Measurements from ENCODE around the gene LAPTM5.

The LAPTM5 gene

DNA sequence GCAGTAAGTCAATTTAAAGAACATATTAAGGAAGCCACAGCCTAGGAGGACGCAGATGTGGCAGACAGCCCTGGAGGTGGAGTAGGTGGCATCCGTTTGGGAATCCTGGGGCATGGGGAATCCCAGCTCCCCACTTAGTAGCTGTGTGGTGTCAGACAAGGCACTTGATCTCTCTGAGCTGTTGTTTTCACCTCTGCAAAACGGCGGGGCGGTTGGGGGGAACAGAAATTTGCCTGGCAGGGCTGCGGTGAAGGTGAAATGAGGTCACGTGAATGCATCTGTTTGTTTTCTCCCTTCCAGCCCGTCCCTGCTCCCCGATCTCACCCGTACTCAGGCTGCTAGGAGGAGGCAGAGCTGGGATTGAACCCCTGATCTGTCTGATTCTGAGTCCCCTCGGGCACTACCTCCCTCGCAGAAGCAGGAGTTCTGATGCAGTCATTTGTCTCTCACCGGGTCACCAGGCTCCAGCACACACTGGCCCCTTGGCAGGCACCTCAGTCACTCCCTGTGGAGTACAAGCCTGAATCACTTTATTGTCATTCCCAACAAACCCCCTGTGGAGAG lies 2.2 kb upstream of the LAPTM5 start:
- Histone ChIP-seq H3K9ac (ENCODE audit: low read length) (no peak overlapping the region), H3K4me3 (ENCODE audit: low read length) (no peak overlapping the region), H3K27me3 (replicated peaks; ENCODE audit: control insufficient read depth, insufficient read depth, low read length) (no peaks in the 10 kb centered on the region), H3K4me1 (ENCODE audit: control insufficient read depth, insufficient read depth, low read length) (peaks cover 29% of the 10 kb centered on the region), H3K36me3 (ENCODE audit: control insufficient read depth, insufficient read depth, low read length, severe bottlenecking) (no peaks in the 10 kb centered on the region), H3K9me3 (ENCODE audit: control insufficient read depth, low read length) (no peaks in the 10 kb centered on the region)
- DNase-seq (ENCODE audit: low read depth): no peak

DNA sequence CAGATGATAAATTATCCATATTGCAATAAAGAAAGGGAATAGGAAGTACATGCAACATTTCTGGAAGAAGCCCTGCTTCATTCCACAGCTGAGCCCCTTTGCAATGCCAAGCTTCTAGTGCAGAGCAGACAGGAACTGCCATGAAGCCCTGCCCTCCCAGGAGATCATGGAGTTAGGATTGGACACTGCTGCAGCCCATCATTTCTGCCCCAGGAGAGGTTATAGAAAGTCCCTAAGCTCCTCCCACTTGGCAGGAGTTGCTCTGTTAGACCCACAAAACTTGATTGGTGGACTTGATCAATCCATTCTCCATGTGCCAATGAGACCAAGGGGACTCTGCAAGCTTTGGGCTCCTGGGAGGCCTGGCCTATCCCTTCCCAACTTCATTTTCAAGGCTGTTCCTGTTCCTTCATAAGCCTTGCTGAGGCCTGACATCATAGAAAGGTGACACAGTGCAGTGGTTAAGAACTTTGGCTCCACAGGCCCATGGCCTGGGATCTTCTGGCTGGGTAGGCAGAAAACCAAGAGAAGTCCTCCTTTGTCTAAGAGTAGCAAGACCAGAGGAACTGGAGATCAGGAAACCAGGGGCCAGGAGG lies 1.3 kb upstream of the LAPTM5 start:
- no peak for DNase-seq (ENCODE audit: low read depth)
- peaks cover 29% of the 10 kb centered on the region for H3K4me1 ChIP-seq (ENCODE audit: control insufficient read depth, insufficient read depth, low read length)
- no peaks in the 10 kb centered on the region for H3K27me3 ChIP-seq (replicated peaks; ENCODE audit: control insufficient read depth, insufficient read depth, low read length)

DNA sequence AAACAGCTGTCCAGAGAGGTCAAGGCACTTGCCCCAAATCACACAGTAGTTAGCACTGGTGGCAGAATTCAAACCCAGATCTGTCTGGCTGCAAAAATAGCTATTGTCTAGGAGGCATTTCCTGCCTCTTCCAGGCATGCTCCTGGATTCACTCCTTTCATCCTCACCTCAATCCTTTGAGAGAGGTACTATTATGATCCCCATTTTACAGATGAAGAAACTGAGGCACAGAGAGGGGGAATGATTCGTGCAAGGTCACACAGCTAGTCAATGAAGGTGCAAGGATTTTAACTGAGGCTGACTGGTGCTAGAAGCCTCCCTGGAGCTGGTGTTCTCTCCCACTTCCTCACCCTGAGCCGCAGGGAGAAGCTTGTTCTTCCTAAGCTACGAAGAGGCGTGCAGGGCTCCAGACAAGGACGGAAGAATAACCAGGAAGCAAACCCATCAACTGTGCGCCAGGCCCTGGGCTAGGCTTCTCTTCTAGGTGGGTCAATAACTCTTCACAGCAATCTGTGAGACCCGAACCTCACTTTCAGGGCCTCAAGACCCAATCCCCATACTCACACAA lies 631 bp upstream of the LAPTM5 start:
- no peak for DNase-seq (ENCODE audit: low read depth)
- Histone ChIP-seq H3K36me3 (ENCODE audit: control insufficient read depth, insufficient read depth, low read length, severe bottlenecking) (no peaks in the 10 kb centered on the region), H3K4me3 (ENCODE audit: low read length) (no peak overlapping the region), H3K27me3 (replicated peaks; ENCODE audit: control insufficient read depth, insufficient read depth, low read length) (no peaks in the 10 kb centered on the region), H3K9me3 (ENCODE audit: control insufficient read depth, low read length) (no peaks in the 10 kb centered on the region), H3K4me1 (ENCODE audit: control insufficient read depth, insufficient read depth, low read length) (peaks cover 29% of the 10 kb centered on the region), H3K9ac (ENCODE audit: low read length) (no peak overlapping the region)

More for the DNA sequence above, 1.3 kb upstream of the LAPTM5 start:
- Histone ChIP-seq H3K4me3 (ENCODE audit: low read length) (no peak overlapping the region), H3K9ac (ENCODE audit: low read length) (no peak overlapping the region), H3K36me3 (ENCODE audit: control insufficient read depth, insufficient read depth, low read length, severe bottlenecking) (no peaks in the 10 kb centered on the region), H3K9me3 (ENCODE audit: control insufficient read depth, low read length) (no peaks in the 10 kb centered on the region)

DNA sequence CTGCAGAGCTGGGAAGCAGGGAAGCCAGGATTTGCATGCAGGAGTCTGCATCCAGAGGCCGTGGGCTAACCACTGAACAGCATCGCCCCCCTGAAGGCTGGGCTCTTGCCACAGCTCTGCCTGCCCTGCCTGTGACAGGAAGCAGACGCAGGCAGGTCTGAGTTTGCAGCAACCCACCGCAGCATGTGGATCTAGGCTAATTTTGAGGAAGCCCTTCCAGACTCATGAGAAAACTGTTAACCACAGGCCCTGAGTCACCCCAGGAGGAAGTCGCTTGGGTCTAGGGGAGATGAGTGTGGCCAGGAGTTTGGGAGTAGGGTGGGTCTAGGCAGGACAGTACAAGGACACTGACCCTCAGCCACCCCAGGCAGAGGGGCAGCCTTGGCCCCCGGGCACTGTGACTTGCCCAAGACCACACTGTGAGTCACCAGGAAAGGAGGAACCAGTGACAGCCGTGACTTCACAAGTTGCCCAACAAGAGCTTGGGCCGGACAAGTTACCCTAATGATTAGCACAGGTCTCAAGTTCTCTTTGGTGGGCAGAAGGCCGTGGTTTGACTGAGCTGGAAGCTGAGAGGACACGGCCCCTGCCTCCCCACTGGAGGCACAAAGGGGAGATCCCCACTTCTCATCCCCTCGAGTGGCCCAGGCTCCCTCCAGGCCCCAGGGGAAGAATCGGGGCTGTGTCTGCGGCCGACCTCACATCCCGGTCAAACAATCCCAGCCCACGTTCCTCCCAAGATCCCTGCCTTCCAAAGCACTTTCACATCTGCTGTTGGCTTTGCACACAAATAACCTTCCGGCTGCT lies 826 bp downstream of the LAPTM5 start:
- Histone ChIP-seq H3K27me3 (replicated peaks; ENCODE audit: control insufficient read depth, insufficient read depth, low read length) (peaks cover 7% of the 10 kb centered on the region), H3K36me3 (ENCODE audit: control insufficient read depth, insufficient read depth, low read length, severe bottlenecking) (no peaks in the 10 kb centered on the region), H3K4me1 (ENCODE audit: control insufficient read depth, insufficient read depth, low read length) (peaks cover 26% of the 10 kb centered on the region), H3K4me3 (ENCODE audit: low read length) (peak overlapping the region; percentile 2), H3K9ac (ENCODE audit: low read length) (no peak overlapping the region), H3K9me3 (ENCODE audit: control insufficient read depth, low read length) (no peaks in the 10 kb centered on the region)
- DNase-seq (ENCODE audit: low read depth): peak; percentile 73

DNA sequence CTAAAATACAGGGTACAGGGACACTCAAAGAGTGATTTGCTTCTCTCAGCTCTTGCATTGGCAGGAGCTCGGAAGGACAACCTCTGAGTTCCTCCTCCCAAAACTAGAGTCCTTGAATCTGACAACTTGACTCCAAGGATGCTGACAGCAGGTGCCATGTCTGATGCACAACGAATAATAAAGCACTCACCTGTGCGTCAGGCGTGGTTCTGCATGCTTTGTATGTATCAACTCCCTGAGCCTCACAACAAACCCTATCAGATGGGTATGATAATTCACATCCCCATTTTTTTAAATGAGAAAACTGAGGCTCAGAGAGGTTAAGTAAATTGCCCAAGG lies 1.4 kb downstream of the LAPTM5 start:
- DNase-seq (ENCODE audit: low read depth): no peak
- Histone ChIP-seq H3K4me1 (ENCODE audit: control insufficient read depth, insufficient read depth, low read length) (peaks cover 20% of the 10 kb centered on the region), H3K9ac (ENCODE audit: low read length) (no peak overlapping the region), H3K9me3 (ENCODE audit: control insufficient read depth, low read length) (no peaks in the 10 kb centered on the region), H3K4me3 (ENCODE audit: low read length) (no peak overlapping the region), H3K36me3 (ENCODE audit: control insufficient read depth, insufficient read depth, low read length, severe bottlenecking) (no peaks in the 10 kb centered on the region), H3K27me3 (replicated peaks; ENCODE audit: control insufficient read depth, insufficient read depth, low read length) (peaks cover 9% of the 10 kb centered on the region)

DNA sequence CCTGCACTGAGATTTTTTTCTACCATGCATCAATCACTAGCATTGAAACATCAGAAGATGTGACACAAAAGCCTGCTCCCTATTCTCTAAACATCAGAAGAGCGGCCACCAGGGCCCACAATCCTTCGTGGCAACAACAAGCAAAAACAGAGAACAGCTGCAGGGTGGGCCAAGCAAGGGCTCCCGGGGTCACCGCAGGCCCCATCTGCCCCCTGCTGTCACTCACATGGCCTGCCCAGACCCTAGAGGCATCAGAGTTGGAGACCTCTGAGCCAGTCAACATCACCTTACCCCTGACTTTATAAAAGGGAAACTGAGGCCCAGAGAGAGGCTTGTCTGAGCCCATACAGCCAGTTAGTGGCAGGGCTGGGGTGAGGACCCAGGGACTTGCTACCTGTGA lies 1.8 kb downstream of the LAPTM5 start:
- H3K9ac ChIP-seq (ENCODE audit: low read length): no peak overlapping the region
- DNase-seq (ENCODE audit: low read depth): no peak

DNA sequence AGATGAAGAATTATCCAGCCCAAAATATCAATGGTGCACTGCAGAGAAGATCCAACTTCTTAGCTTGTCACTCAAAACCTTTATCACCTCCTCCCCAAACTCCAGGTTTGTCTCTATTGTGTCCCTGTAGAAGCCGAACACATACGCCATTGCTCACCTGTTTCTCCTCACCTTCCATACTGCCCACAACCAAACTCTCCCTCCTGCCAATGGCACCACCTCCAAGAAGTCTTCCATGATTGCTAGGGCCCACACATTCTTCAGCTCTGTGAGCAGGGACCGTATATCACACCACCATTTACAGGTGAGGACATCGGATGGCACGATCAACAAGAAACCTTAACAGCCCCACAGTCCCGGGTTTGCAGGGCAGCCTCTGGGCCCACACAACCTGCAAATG lies 2.2 kb downstream of the LAPTM5 start:
- no peak for DNase-seq (ENCODE audit: low read depth)
- peaks cover 10% of the 10 kb centered on the region for H3K27me3 ChIP-seq (replicated peaks; ENCODE audit: control insufficient read depth, insufficient read depth, low read length)
- no peak overlapping the region for H3K9ac ChIP-seq (ENCODE audit: low read length)
- no peaks in the 10 kb centered on the region for H3K9me3 ChIP-seq (ENCODE audit: control insufficient read depth, low read length)
- H3K36me3 ChIP-seq (ENCODE audit: control insufficient read depth, insufficient read depth, low read length, severe bottlenecking): no peaks in the 10 kb centered on the region
- no peak overlapping the region for H3K4me3 ChIP-seq (ENCODE audit: low read length)
- peaks cover 19% of the 10 kb centered on the region for H3K4me1 ChIP-seq (ENCODE audit: control insufficient read depth, insufficient read depth, low read length)

More for the DNA sequence above, 1.8 kb downstream of the LAPTM5 start:
- Histone ChIP-seq H3K4me3 (ENCODE audit: low read length) (no peak overlapping the region), H3K27me3 (replicated peaks; ENCODE audit: control insufficient read depth, insufficient read depth, low read length) (peaks cover 9% of the 10 kb centered on the region), H3K9me3 (ENCODE audit: control insufficient read depth, low read length) (no peaks in the 10 kb centered on the region), H3K4me1 (ENCODE audit: control insufficient read depth, insufficient read depth, low read length) (peaks cover 19% of the 10 kb centered on the region), H3K36me3 (ENCODE audit: control insufficient read depth, insufficient read depth, low read length, severe bottlenecking) (no peaks in the 10 kb centered on the region)

DNA sequence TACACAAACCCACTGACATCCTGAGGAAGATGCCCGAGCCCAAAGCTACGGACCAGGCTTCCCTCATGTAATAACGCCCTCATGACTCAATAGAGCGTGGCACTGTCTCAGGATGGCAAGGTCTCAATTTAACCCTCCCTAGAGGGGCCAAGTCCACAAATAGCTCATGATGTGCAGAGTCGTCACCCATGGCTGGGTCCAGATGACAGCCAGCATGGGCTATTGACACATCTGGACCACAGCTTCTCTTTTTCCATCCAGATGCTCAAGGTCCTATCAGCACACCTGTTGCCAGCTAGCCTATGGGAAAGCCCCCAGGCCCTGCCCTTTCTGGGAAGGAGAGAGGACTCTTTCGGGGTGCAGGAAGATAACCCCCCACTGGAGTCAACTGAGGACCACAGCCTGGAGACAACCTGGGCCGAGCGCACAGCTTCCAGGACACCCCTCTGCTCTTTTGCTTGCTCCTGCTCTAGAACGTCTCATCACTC lies 2.8 kb downstream of the LAPTM5 start:
- peaks cover 19% of the 10 kb centered on the region for H3K4me1 ChIP-seq (ENCODE audit: control insufficient read depth, insufficient read depth, low read length)
- H3K9me3 ChIP-seq (ENCODE audit: control insufficient read depth, low read length): no peaks in the 10 kb centered on the region
- DNase-seq (ENCODE audit: low read depth): no peak
- H3K36me3 ChIP-seq (ENCODE audit: control insufficient read depth, insufficient read depth, low read length, severe bottlenecking): no peaks in the 10 kb centered on the region
- no peak overlapping the region for H3K4me3 ChIP-seq (ENCODE audit: low read length)
- H3K27me3 ChIP-seq (replicated peaks; ENCODE audit: control insufficient read depth, insufficient read depth, low read length): peaks cover 13% of the 10 kb centered on the region
- H3K9ac ChIP-seq (ENCODE audit: low read length): no peak overlapping the region

DNA sequence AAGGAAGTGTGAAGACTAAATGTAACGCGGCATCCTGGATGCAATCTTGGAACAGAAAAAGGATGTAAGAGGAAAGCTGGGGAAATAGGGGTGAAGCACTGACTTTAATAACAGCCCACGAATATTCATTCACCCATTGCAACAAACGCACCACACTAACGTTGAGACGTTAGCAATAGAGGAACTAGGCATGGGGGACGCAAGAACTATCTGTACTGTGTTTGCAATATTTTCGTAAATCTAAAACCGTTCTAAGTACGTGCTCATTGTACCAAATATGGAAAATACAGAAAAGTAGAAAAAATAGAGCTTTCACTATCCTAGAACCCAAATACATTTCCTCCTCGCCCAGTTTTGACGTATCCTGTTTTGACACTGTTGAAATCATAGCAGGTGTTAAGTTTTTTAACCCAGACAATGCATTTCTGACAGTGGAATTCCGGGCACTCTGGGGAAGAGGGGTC lies 3.9 kb downstream of the LAPTM5 start:
- DNase-seq (ENCODE audit: low read depth): no peak
- Histone ChIP-seq H3K4me1 (ENCODE audit: control insufficient read depth, insufficient read depth, low read length) (peaks cover 19% of the 10 kb centered on the region), H3K9me3 (ENCODE audit: control insufficient read depth, low read length) (no peaks in the 10 kb centered on the region), H3K36me3 (ENCODE audit: control insufficient read depth, insufficient read depth, low read length, severe bottlenecking) (no peaks in the 10 kb centered on the region), H3K4me3 (ENCODE audit: low read length) (no peak overlapping the region), H3K27me3 (replicated peaks; ENCODE audit: control insufficient read depth, insufficient read depth, low read length) (peaks cover 13% of the 10 kb centered on the region), H3K9ac (ENCODE audit: low read length) (no peak overlapping the region)

DNA sequence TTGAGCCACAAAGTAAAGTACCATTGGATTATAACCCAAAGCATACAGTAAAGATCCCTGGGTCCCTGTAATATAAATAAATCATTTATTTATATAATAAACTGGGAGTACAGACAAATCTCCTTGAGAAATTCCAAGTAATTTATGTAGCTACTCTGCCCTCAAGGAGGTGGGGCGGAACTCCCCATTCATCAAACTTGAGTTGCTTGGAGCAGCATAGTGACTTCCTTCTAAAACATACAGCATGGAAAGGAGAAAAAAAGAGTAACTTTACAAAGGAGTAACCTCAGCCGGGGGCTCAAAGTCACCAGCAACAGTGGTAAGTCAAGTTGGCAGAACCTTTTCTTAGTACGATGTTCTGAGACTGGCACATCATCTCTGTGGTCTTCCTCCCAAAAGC lies 4.5 kb downstream of the LAPTM5 start:
- H3K27me3 ChIP-seq (replicated peaks; ENCODE audit: control insufficient read depth, insufficient read depth, low read length): peaks cover 13% of the 10 kb centered on the region
- no peak overlapping the region for H3K4me3 ChIP-seq (ENCODE audit: low read length)
- H3K9me3 ChIP-seq (ENCODE audit: control insufficient read depth, low read length): no peaks in the 10 kb centered on the region
- H3K36me3 ChIP-seq (ENCODE audit: control insufficient read depth, insufficient read depth, low read length, severe bottlenecking): no peaks in the 10 kb centered on the region
- H3K4me1 ChIP-seq (ENCODE audit: control insufficient read depth, insufficient read depth, low read length): peaks cover 17% of the 10 kb centered on the region
- no peak overlapping the region for H3K9ac ChIP-seq (ENCODE audit: low read length)
- DNase-seq (ENCODE audit: low read depth): no peak

DNA sequence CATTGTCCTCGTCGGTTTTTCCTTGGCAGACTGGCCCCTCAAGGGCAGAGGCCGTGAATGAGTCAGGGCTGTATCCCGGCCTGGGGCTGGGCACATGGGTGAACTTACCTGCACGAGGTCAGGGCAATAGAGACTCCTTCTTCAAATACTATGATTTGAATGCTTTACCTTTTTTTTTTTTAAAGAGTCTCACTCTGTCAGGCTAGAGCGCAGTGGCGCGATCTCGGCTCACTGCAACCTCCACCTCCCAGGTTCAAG lies 5.0 kb downstream of the LAPTM5 start:
- Histone ChIP-seq H3K9ac (ENCODE audit: low read length) (no peak overlapping the region), H3K4me3 (ENCODE audit: low read length) (no peak overlapping the region), H3K36me3 (ENCODE audit: control insufficient read depth, insufficient read depth, low read length, severe bottlenecking) (no peaks in the 10 kb centered on the region), H3K4me1 (ENCODE audit: control insufficient read depth, insufficient read depth, low read length) (peaks cover 13% of the 10 kb centered on the region), H3K9me3 (ENCODE audit: control insufficient read depth, low read length) (no peaks in the 10 kb centered on the region), H3K27me3 (replicated peaks; ENCODE audit: control insufficient read depth, insufficient read depth, low read length) (peaks cover 13% of the 10 kb centered on the region)
- DNase-seq (ENCODE audit: low read depth): no peak

All from adipocyte (in vitro differentiated cells).